Fibroblast of lung (primary cell): ENCODE data around the gene KRT76. TPM values are rescaled to one million over a fixed set of nuclear protein-coding genes. Genes with fewer than 3 reads are reported as not detected.

Experiments used
- DNase-seq, 2 donors: peaks; one replicate each; pipeline versions ENCODE4 v3.0.0 to v3.0.0-alpha.2; 2010; ENCODE audit warnings: low read depth in 2 of 2
- H2AFZ ChIP-seq: 2 replicates; pipeline ENCODE4 v1.5.1; 2012; ENCODE audit warnings: low read length, control low read depth, inconsistent platforms
- H3K27ac ChIP-seq: 2 replicates; pipeline ENCODE4 v1.5.1; 2011; ENCODE audit warnings: low read length, control low read depth; ENCODE audit not compliant: insufficient read depth
- H3K27me3 ChIP-seq: 2 replicates; pipeline ENCODE4 v1.5.1; 2011; ENCODE audit warnings: mild to moderate bottlenecking, low read length; ENCODE audit not compliant: control insufficient read depth, insufficient read depth
- H3K36me3 ChIP-seq: 2 replicates; pipeline ENCODE4 v1.5.1; 2011; ENCODE audit warnings: low read length; ENCODE audit not compliant: control insufficient read depth, insufficient read depth
- H3K4me1 ChIP-seq: 2 replicates; pipeline ENCODE4 v1.5.1; 2011; ENCODE audit warnings: low read length; ENCODE audit not compliant: control insufficient read depth, insufficient read depth; ENCODE audit errors: extremely low read depth
- H3K4me2 ChIP-seq: 2 replicates; pipeline ENCODE4 v1.5.1; 2011; ENCODE audit warnings: low read length, control low read depth; ENCODE audit not compliant: insufficient read depth; ENCODE audit errors: extremely low read depth
- H3K4me3 ChIP-seq, 4 experiments: fragments of 200-600 bp in 1 of 4; sonication (generic) in 1 of 4; replicated peaks in 1 of 4; 2 replicates each; pipeline ENCODE4 v1.5.1; 2011 to 2016; ENCODE audit warnings: low read length in 4 of 4, low read depth in 3 of 4, mild to moderate bottlenecking in 3 of 4, control low read depth in 2 of 4, inconsistent platforms in 1 of 4, mixed read lengths in 1 of 4; ENCODE audit not compliant: insufficient read depth in 1 of 4; ENCODE audit errors: control extremely low read depth in 1 of 4
- H3K79me2 ChIP-seq: 2 replicates; pipeline ENCODE4 v1.5.1; 2012; ENCODE audit warnings: mild to moderate bottlenecking, low read length, inconsistent platforms; ENCODE audit not compliant: control insufficient read depth, insufficient read depth
- H3K9ac ChIP-seq: 2 replicates; pipeline ENCODE4 v1.5.1; 2011; ENCODE audit warnings: mild to moderate bottlenecking, low read length, control low read depth; ENCODE audit not compliant: insufficient read depth
- H3K9me3 ChIP-seq: 2 replicates; pipeline ENCODE4 v1.5.1; 2012; ENCODE audit warnings: low read depth, low read length; ENCODE audit not compliant: control insufficient read depth, insufficient read depth
- H4K20me1 ChIP-seq: 2 replicates; pipeline ENCODE4 v1.5.1; 2011; ENCODE audit warnings: low read length; ENCODE audit not compliant: control insufficient read depth, insufficient read depth; ENCODE audit errors: extremely low read depth
- EZH2 ChIP-seq: IDR thresholded peaks from 2 replicates; pipeline ENCODE4 v1.5.1; 2012; ENCODE audit warnings: low read length, control low read depth, mild to moderate bottlenecking; ENCODE audit errors: missing control alignments
- polyA plus RNA-seq, 2 donors: library from polyadenylated mRNA; depleted of rRNA in 1 of 2; stranded (reverse) in 1 of 2; unstranded in 1 of 2; fragments of >200 nt; gene quantifications; 2 replicates each; pipeline ENCODE4 v1.2.1, GENCODE V29; 2011 to 2012; ENCODE audit warnings: missing spikeins in 1 of 2
- total RNA-seq: library from RNA; depleted of rRNA; stranded (reverse); fragments of >200 nt; gene quantifications from 2 replicates; pipeline ENCODE4 v1.2.1, GENCODE V29; 2014
- TF ChIP-seq, protein P1 (sequence below), 2 donors: IDR thresholded peaks in 1 of 2; conservative IDR thresholded peaks in 1 of 2; 1 replicate in 1 of 2; 2 replicates in 1 of 2; pipeline ENCODE4 v1.5.1; 2011 to 2012; ENCODE audit warnings: low read length in 2 of 2, control low read depth in 1 of 2, inconsistent platforms in 1 of 2, low read depth in 1 of 2, mild to moderate bottlenecking in 1 of 2

The KRT76 gene
- total and polyA plus RNA-seq, 2 donors (not counting 1 experiment from before 2014, with no cell fraction given), result not detected

DNA sequence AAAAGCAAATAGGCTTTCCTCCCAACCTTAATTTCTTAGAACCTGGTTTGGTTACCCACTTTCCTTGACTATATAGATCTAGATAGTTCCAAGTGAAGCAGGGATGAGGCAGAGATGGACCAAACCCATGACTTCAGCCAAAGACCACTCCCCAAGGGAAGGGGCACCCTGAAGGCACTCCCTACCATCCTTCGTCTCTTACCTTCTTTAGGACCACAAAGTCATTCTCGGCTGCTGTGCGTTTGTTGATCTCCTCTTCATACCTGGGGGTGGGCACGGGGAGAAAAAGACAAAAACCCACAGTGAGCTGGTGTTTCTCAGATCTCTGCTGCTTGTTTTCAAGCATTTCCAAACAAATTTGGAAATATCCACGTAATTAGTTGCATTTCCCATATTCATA, 33.4 kb upstream of the KRT76 start:
- Histone ChIP-seq H4K20me1 (no peaks in the 10 kb centered on the region), H3K9me3 (no peaks in the 10 kb centered on the region), H3K4me1 (no peaks in the 10 kb centered on the region), H3K9ac (no peak overlapping the region), H3K27ac (no peak overlapping the region), H3K4me2 (no peak overlapping the region), H3K27me3 (peaks cover 4% of the 10 kb centered on the region), H2AFZ (no peak overlapping the region), H3K36me3 (no peaks in the 10 kb centered on the region), H3K4me3 (no peak overlapping the region), H3K79me2 (no peaks in the 10 kb centered on the region)
- DNase-seq, result no peak
- TF ChIP-seq, protein P1, sequence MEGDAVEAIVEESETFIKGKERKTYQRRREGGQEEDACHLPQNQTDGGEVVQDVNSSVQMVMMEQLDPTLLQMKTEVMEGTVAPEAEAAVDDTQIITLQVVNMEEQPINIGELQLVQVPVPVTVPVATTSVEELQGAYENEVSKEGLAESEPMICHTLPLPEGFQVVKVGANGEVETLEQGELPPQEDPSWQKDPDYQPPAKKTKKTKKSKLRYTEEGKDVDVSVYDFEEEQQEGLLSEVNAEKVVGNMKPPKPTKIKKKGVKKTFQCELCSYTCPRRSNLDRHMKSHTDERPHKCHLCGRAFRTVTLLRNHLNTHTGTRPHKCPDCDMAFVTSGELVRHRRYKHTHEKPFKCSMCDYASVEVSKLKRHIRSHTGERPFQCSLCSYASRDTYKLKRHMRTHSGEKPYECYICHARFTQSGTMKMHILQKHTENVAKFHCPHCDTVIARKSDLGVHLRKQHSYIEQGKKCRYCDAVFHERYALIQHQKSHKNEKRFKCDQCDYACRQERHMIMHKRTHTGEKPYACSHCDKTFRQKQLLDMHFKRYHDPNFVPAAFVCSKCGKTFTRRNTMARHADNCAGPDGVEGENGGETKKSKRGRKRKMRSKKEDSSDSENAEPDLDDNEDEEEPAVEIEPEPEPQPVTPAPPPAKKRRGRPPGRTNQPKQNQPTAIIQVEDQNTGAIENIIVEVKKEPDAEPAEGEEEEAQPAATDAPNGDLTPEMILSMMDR (conservative IDR thresholded peaks at IDR 0.05 in 1 of 2, IDR thresholded peaks at IDR 0.05 in 1 of 2; ENCODE audit: low read depth in 1 of 2, low read length in 2 of 2), result no peak
- TF ChIP-seq EZH2, result no peak

DNA sequence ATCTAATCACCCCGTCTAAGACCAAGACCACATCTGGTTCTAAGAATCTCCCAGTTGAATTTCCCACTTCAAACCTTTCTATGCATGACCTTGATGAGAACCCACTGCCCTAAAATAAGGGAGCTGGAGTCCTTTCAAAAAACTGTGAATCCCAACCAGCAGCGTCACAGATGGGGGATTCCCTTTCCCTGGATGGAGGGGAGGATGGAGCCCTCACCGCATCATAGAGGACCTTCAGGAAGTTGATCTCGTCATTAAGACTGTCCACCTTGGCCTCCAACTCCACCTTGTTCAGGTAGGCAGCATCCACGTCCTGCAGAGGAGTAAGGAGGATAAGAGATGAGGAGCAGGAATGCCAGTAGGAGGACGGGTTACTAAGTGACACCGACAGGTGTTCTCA, 32.0 kb upstream of the KRT76 start:
- Histone ChIP-seq H2AFZ (no peak overlapping the region), H4K20me1 (no peaks in the 10 kb centered on the region), H3K4me3 (no peak overlapping the region), H3K9ac (no peak overlapping the region), H3K4me2 (no peak overlapping the region), H3K27me3 (peaks cover 4% of the 10 kb centered on the region), H3K4me1 (no peaks in the 10 kb centered on the region), H3K9me3 (no peaks in the 10 kb centered on the region), H3K36me3 (no peaks in the 10 kb centered on the region), H3K27ac (no peak overlapping the region), H3K79me2 (no peaks in the 10 kb centered on the region)
- TF ChIP-seq, protein P1 (conservative IDR thresholded peaks at IDR 0.05 in 1 of 2, IDR thresholded peaks at IDR 0.05 in 1 of 2; ENCODE audit: low read depth in 1 of 2, low read length in 2 of 2), result no peak
- no peak for TF ChIP-seq EZH2
- no peak for DNase-seq

GRCh38 chr12:52808573-52809160, 31.5 kb upstream of the KRT76 start:
- H3K9ac ChIP-seq, result no peak overlapping the region
- TF ChIP-seq, protein P1 (conservative IDR thresholded peaks at IDR 0.05 in 1 of 2, IDR thresholded peaks at IDR 0.05 in 1 of 2; ENCODE audit: low read depth in 1 of 2, low read length in 2 of 2), result no peak
- H3K9me3 ChIP-seq, result no peaks in the 10 kb centered on the region
- no peak overlapping the region for H3K4me3 ChIP-seq
- H3K27me3 ChIP-seq, result peaks cover 4% of the 10 kb centered on the region
- H4K20me1 ChIP-seq, result no peaks in the 10 kb centered on the region
- no peaks in the 10 kb centered on the region for H3K36me3 ChIP-seq
- H3K79me2 ChIP-seq, result no peaks in the 10 kb centered on the region
- no peak for DNase-seq
- no peak overlapping the region for H3K4me2 ChIP-seq
- H2AFZ ChIP-seq, result no peak overlapping the region
- no peaks in the 10 kb centered on the region for H3K4me1 ChIP-seq
- H3K27ac ChIP-seq, result no peak overlapping the region
